ENCODE measurements around the gene UNC13C.
A peak's percentile ranks its signal among the peaks of the same experiment; 100 is the strongest.

DNA sequence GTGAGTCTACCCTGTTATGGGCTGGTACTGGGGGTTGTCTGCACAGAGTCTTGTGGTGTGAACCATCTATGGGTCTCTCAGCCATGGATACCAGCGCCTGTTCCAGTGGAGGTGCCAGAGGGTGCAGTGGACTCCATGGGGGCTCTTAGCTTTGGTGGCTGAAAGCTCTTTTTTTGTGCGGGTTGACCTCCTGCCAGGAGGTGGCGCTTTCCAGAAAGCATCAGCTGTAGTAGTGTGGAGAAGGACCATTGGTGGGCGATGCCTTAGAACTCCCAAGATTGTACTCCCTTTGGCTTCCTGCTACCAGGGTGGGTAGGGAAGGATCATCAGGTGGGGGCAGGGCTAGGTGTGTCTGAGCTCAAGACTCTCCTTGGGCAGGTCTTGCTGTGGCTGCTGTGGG is 615.9 kb downstream of the UNC13C start:
- TF ChIP-seq, protein P1, sequence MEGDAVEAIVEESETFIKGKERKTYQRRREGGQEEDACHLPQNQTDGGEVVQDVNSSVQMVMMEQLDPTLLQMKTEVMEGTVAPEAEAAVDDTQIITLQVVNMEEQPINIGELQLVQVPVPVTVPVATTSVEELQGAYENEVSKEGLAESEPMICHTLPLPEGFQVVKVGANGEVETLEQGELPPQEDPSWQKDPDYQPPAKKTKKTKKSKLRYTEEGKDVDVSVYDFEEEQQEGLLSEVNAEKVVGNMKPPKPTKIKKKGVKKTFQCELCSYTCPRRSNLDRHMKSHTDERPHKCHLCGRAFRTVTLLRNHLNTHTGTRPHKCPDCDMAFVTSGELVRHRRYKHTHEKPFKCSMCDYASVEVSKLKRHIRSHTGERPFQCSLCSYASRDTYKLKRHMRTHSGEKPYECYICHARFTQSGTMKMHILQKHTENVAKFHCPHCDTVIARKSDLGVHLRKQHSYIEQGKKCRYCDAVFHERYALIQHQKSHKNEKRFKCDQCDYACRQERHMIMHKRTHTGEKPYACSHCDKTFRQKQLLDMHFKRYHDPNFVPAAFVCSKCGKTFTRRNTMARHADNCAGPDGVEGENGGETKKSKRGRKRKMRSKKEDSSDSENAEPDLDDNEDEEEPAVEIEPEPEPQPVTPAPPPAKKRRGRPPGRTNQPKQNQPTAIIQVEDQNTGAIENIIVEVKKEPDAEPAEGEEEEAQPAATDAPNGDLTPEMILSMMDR (conservative IDR thresholded peaks at IDR 0.05; ENCODE audit: low read length): peak; percentile 58
- TF ChIP-seq EZH2phosphoT487 (IDR thresholded peaks at IDR 0.05; ENCODE audit: borderline replicate concordance, low read depth, low read length): no peak

Measured in OCI-LY7 (cell line).